ENCODE results near the gene DNALI1. TPM values are rescaled to one million over a fixed set of nuclear protein-coding genes. Genes with fewer than 3 reads are reported as not detected.
A peak's percentile ranks its signal among the peaks of the same experiment; 100 is the strongest.
"Not testable (repeated sequence)": the region's sequence is repeated elsewhere in the genome, so short reads cannot be mapped to it uniquely, and the experiment has no call there.

The DNALI1 gene
- total RNA-seq, 2 experiments from 2014 or later = not detected

GRCh38 chr1:37574834-37575480 is 18.2 kb downstream of the DNALI1 start:
- H3K4me3 Mint-ChIP-seq = peak overlapping the region; percentile 1
- H3K36me3 Mint-ChIP-seq (ENCODE audit: low read depth) = peaks cover 80% of the 10 kb centered on the region
- ChIA-PET POLR2A (no interaction called here), CTCF (interaction anchor here (0.9 to 1.3 kb wide), 3 partner anchors 9 to 120 kb away, joined by 3 to 5 read pairs (median 3); no protein-coding TSS in a partner anchor)
- no peaks in the 10 kb centered on the region for H3K9me3 Mint-ChIP-seq (ENCODE audit: insufficient read depth)
- H3K27ac Mint-ChIP-seq = no peak overlapping the region
- H3K4me1 Mint-ChIP-seq (ENCODE audit: low read depth) = peaks cover 57% of the 10 kb centered on the region
- H3K27me3 Mint-ChIP-seq (ENCODE audit: low read depth) = no peaks in the 10 kb centered on the region
- peak; percentile 42 for ATAC-seq
- no peak for DNase-seq

- CTCF ChIA-PET = interaction anchor here (0.9 to 1.3 kb wide), 3 partner anchors 8 to 121 kb away, joined by 3 to 5 read pairs (median 3); no protein-coding TSS in a partner anchor
These were observed 19.0 kb downstream of the DNALI1 start for GRCh38 chr1:37575692-37576091.

GRCh38 chr1:37584544-37584943 is 27.8 kb downstream of the DNALI1 start:
- DNase-seq; H3K9me3 Mint-ChIP-seq (ENCODE audit: insufficient read depth); H3K4me1 Mint-ChIP-seq (ENCODE audit: low read depth); ATAC-seq; H3K27ac Mint-ChIP-seq; POLR2A ChIA-PET; H3K4me3 Mint-ChIP-seq; H3K27me3 Mint-ChIP-seq (ENCODE audit: low read depth): not testable (repeated sequence)
- H3K36me3 Mint-ChIP-seq (ENCODE audit: low read depth) = peaks cover 57% of the 10 kb centered on the region
- CTCF ChIA-PET = interaction anchor here (1.3 kb wide), 2 partner anchors 70 to 97 kb away, joined by 3 read pairs; partner anchors contain the start of gene MEAF6

More at GRCh38 chr1:37575692-37576091, 19.0 kb downstream of the DNALI1 start:
- no peak overlapping the region for H3K4me3 Mint-ChIP-seq
- POLR2A ChIA-PET = no interaction called here
- H3K27me3 Mint-ChIP-seq (ENCODE audit: low read depth) = no peaks in the 10 kb centered on the region
- no peak overlapping the region for H3K27ac Mint-ChIP-seq
- H3K4me1 Mint-ChIP-seq (ENCODE audit: low read depth) = peaks cover 54% of the 10 kb centered on the region
- H3K9me3 Mint-ChIP-seq (ENCODE audit: insufficient read depth) = no peaks in the 10 kb centered on the region
- H3K36me3 Mint-ChIP-seq (ENCODE audit: low read depth) = peaks cover 82% of the 10 kb centered on the region
- DNase-seq (no peak), ATAC-seq (no peak)

GRCh38 chr1:37588939-37589338 is 32.2 kb downstream of the DNALI1 start:
- Mint-ChIP-seq H3K4me1 (ENCODE audit: low read depth) (peaks cover 18% of the 10 kb centered on the region), H3K9me3 (ENCODE audit: insufficient read depth) (no peaks in the 10 kb centered on the region), H3K36me3 (ENCODE audit: low read depth) (peaks cover 58% of the 10 kb centered on the region), H3K27me3 (ENCODE audit: low read depth) (no peaks in the 10 kb centered on the region), H3K27ac (no peak overlapping the region), H3K4me3 (no peak overlapping the region)
- ATAC-seq (no peak), DNase-seq (no peak)
- ChIA-PET CTCF (interaction anchor here (1.2 to 1.4 kb wide), 2 partner anchors 12 to 15 kb away, joined by 3 to 4 read pairs; no protein-coding TSS in a partner anchor), POLR2A (no interaction called here)

- H3K4me3 Mint-ChIP-seq = no peak overlapping the region
- CTCF ChIA-PET = interaction anchor here (1.0 to 1.7 kb wide), 3 partner anchors 10 to 139 kb away, joined by 3 to 6 read pairs (median 5); no protein-coding TSS in a partner anchor
- no peak for ATAC-seq
- no peak for DNase-seq
- H3K27me3 Mint-ChIP-seq (ENCODE audit: low read depth) = peaks cover 4% of the 10 kb centered on the region
- H3K4me1 Mint-ChIP-seq (ENCODE audit: low read depth) = peaks cover 38% of the 10 kb centered on the region
- no peaks in the 10 kb centered on the region for H3K9me3 Mint-ChIP-seq (ENCODE audit: insufficient read depth)
- POLR2A ChIA-PET = no interaction called here
- no peak overlapping the region for H3K27ac Mint-ChIP-seq
- peaks cover 44% of the 10 kb centered on the region for H3K36me3 Mint-ChIP-seq (ENCODE audit: low read depth)
These were observed 37.0 kb downstream of the DNALI1 start for GRCh38 chr1:37593726-37594125.

- H3K27me3 Mint-ChIP-seq (ENCODE audit: low read depth) = peaks cover 6% of the 10 kb centered on the region
- ATAC-seq (peak; percentile 96), DNase-seq (peak; percentile 98)
- H3K9me3 Mint-ChIP-seq (ENCODE audit: insufficient read depth) = no peaks in the 10 kb centered on the region
- peak within 1 kb of the TSS; percentile 99 for H3K27ac Mint-ChIP-seq
- ChIA-PET CTCF (interaction anchor here (0.6 to 1.7 kb wide), 4 partner anchors 8 to 141 kb away, joined by 3 to 9 read pairs (median 6); partner anchors contain the start of gene MEAF6), POLR2A (interaction anchor here (0.6 to 1.8 kb wide), 6 partner anchors 24 to 118 kb away, joined by 3 to 7 read pairs (median 4); partner anchors contain the start of genes CDCA8 and DNALI1)
- peaks cover 38% of the 10 kb centered on the region for H3K4me1 Mint-ChIP-seq (ENCODE audit: low read depth)
- H3K36me3 Mint-ChIP-seq (ENCODE audit: low read depth) = peaks cover 33% of the 10 kb centered on the region
- H3K4me3 Mint-ChIP-seq = peak within 1 kb of the TSS; percentile 100
These were observed 38.9 kb downstream of the DNALI1 start, which contains the start of gene GNL2 for GRCh38 chr1:37595440-37596181. GNL2 (minus strand) TSS chr1:37595937; CDS start chr1:37595822, 115 bp downstream.

GRCh38 chr1:37596182-37596667 is 39.5 kb downstream of the DNALI1 start:
- H3K4me1 Mint-ChIP-seq (ENCODE audit: low read depth) = peaks cover 35% of the 10 kb centered on the region
- H3K4me3 Mint-ChIP-seq = peak overlapping the region; percentile 100
- no peaks in the 10 kb centered on the region for H3K9me3 Mint-ChIP-seq (ENCODE audit: insufficient read depth)
- CTCF ChIA-PET = interaction anchor here (0.6 to 1.7 kb wide), 4 partner anchors 9 to 142 kb away, joined by 3 to 9 read pairs (median 6); partner anchors contain the start of gene MEAF6
- peak overlapping the region; percentile 99 for H3K27ac Mint-ChIP-seq
- H3K27me3 Mint-ChIP-seq (ENCODE audit: low read depth) = peaks cover 6% of the 10 kb centered on the region
- no peak for DNase-seq
- ATAC-seq = no peak
- POLR2A ChIA-PET = interaction anchor here (0.6 to 1.8 kb wide), 4 partner anchors 25 to 119 kb away, joined by 3 to 7 read pairs (median 6); partner anchors contain the start of gene CDCA8
- H3K36me3 Mint-ChIP-seq (ENCODE audit: low read depth) = peaks cover 27% of the 10 kb centered on the region

- peaks cover 17% of the 10 kb centered on the region for H3K27me3 Mint-ChIP-seq (ENCODE audit: low read depth)
- ATAC-seq (no peak), DNase-seq (no peak)
- H3K4me3 Mint-ChIP-seq = no peak overlapping the region
- no peaks in the 10 kb centered on the region for H3K9me3 Mint-ChIP-seq (ENCODE audit: insufficient read depth)
- peaks cover 5% of the 10 kb centered on the region for H3K36me3 Mint-ChIP-seq (ENCODE audit: low read depth)
- no peak overlapping the region for H3K27ac Mint-ChIP-seq
- ChIA-PET CTCF (interaction anchor here (1.9 to 11.9 kb wide), 2 partner anchors 82 to 113 kb away, joined by 10 to 196 read pairs; no protein-coding TSS in a partner anchor), POLR2A (no interaction called here)
- peaks cover 13% of the 10 kb centered on the region for H3K4me1 Mint-ChIP-seq (ENCODE audit: low read depth)
These were observed 43.2 kb downstream of the DNALI1 start for GRCh38 chr1:37599940-37600339.

- H3K4me1 Mint-ChIP-seq (ENCODE audit: low read depth) = peaks cover 4% of the 10 kb centered on the region
- ATAC-seq = no peak
- CTCF ChIA-PET = interaction anchor here (0.6 to 11.9 kb wide), 6 partner anchors 12 to 146 kb away, joined by 3 to 196 read pairs (median 10); partner anchors contain the start of gene CDCA8
- no peak for DNase-seq
- H3K27me3 Mint-ChIP-seq (ENCODE audit: low read depth) = peaks cover 22% of the 10 kb centered on the region
- POLR2A ChIA-PET = no interaction called here
- no peak overlapping the region for H3K27ac Mint-ChIP-seq
- no peak overlapping the region for H3K4me3 Mint-ChIP-seq
- no peaks in the 10 kb centered on the region for H3K9me3 Mint-ChIP-seq (ENCODE audit: insufficient read depth)
- no peaks in the 10 kb centered on the region for H3K36me3 Mint-ChIP-seq (ENCODE audit: low read depth)
These were observed 44.7 kb downstream of the DNALI1 start for GRCh38 chr1:37601441-37601840.

GRCh38 chr1:37602750-37603694 is 46.3 kb downstream of the DNALI1 start:
- POLR2A ChIA-PET = interaction anchor here (0.9 kb wide), 1 partner anchor 87 kb away, joined by 3 read pairs; a partner anchor contains a TSS
- no peaks in the 10 kb centered on the region for H3K4me1 Mint-ChIP-seq (ENCODE audit: low read depth)
- H3K4me3 Mint-ChIP-seq = no peak overlapping the region
- ATAC-seq (peak; percentile 76), DNase-seq (peak; percentile 53)
- no peaks in the 10 kb centered on the region for H3K9me3 Mint-ChIP-seq (ENCODE audit: insufficient read depth)
- CTCF ChIA-PET = interaction anchor here (0.7 to 11.9 kb wide), 28 partner anchors 9 to 408 kb away, joined by 3 to 196 read pairs (median 4); partner anchors contain the start of genes C1orf122, CDCA8, MEAF6 and SNIP1
- H3K36me3 Mint-ChIP-seq (ENCODE audit: low read depth) = no peaks in the 10 kb centered on the region
- H3K27me3 Mint-ChIP-seq (ENCODE audit: low read depth) = peaks cover 21% of the 10 kb centered on the region
- no peak overlapping the region for H3K27ac Mint-ChIP-seq
